ENCODE measurements around the gene SRRM5. TPM values are rescaled to one million over a fixed set of nuclear protein-coding genes. Genes with fewer than 3 reads are reported as not detected.

SRRM5 gene
- total and polyA plus RNA-seq, 2 experiments from 2014 or later: 0.08 TPM; not detected in 1

GRCh38 chr19:43622956-43623355 is 11.1 kb downstream of the SRRM5 start:
- Histone ChIP-seq H3K27me3 (ENCODE audit: insufficient read depth) (no peaks in the 10 kb centered on the region), H3K79me2 (replicated peaks; ENCODE audit: insufficient read depth) (peaks cover 10% of the 10 kb centered on the region; the same call in 1 of the 2 replicates), H3K36me3 (ENCODE audit: insufficient read depth) (no peaks in the 10 kb centered on the region), H3F3A (replicated peaks; ENCODE audit: low read depth) (peaks cover 12% of the 10 kb centered on the region), H4K20me1 (replicated peaks; ENCODE audit: insufficient read depth) (no peaks in the 10 kb centered on the region; the same call in none of the 2 replicates), H2AFZ (no peak overlapping the region), H3K4me3 (no peak overlapping the region), H3K27ac (ENCODE audit: low read depth) (no peak overlapping the region), H3K4me2 (no peak overlapping the region), H3K9me2 (ENCODE audit: insufficient read depth) (no peaks in the 10 kb centered on the region), H3K4me1 (ENCODE audit: insufficient read depth) (peaks cover 12% of the 10 kb centered on the region)
- H3K27ac Mint-ChIP-seq: no peak overlapping the region
- DNase-seq (ENCODE audit: low spot score) (no peak), ATAC-seq (no peak)
- peaks cover 3% of the 10 kb centered on the region; the same call in 2 of the 3 replicates for H3K9me3 Mint-ChIP-seq
- no peak overlapping the region for H3K4me3 Mint-ChIP-seq
- TF ChIP-seq CTCF (conservative IDR thresholded peaks at IDR 0.05; ENCODE audit: low read depth in 2 of 2): no peak
- H3K4me1 Mint-ChIP-seq: peaks cover 32% of the 10 kb centered on the region
- H3K36me3 Mint-ChIP-seq (ENCODE audit: low read depth): peaks cover 18% of the 10 kb centered on the region
- H3K27me3 Mint-ChIP-seq (ENCODE audit: insufficient read depth, low read depth, poor library complexity): peaks cover 23% of the 10 kb centered on the region

GRCh38 chr19:43623889-43624670 is 12.2 kb downstream of the SRRM5 start:
- peak overlapping the region; percentile 70; the same call in 1 of the 2 replicates for H3K4me2 ChIP-seq

GRCh38 chr19:43624933-43625332 is 13.0 kb downstream of the SRRM5 start:
- Histone ChIP-seq H3K27me3 (ENCODE audit: insufficient read depth) (no peaks in the 10 kb centered on the region), H2AFZ (no peak overlapping the region), H3F3A (replicated peaks; ENCODE audit: low read depth) (peaks cover 9% of the 10 kb centered on the region), H3K4me1 (ENCODE audit: insufficient read depth) (peaks cover 12% of the 10 kb centered on the region), H3K4me3 (0 out of 2 replicates have a peak overlapping the region, but pooled peaks have one; percentile 27), H3K27ac (ENCODE audit: low read depth) (no peak overlapping the region), H3K9me2 (ENCODE audit: insufficient read depth) (no peaks in the 10 kb centered on the region), H3K4me2 (peak overlapping the region; percentile 70; the same call in 1 of the 2 replicates), H3K79me2 (replicated peaks; ENCODE audit: insufficient read depth) (0 out of 2 replicates have a peak, but pooled peaks cover 4% of the 10 kb centered on the region), H4K20me1 (replicated peaks; ENCODE audit: insufficient read depth) (peaks cover 7% of the 10 kb centered on the region), H3K36me3 (ENCODE audit: insufficient read depth) (no peaks in the 10 kb centered on the region)
- Mint-ChIP-seq H3K36me3 (ENCODE audit: low read depth) (peaks cover 18% of the 10 kb centered on the region), H3K4me1 (peaks cover 28% of the 10 kb centered on the region), H3K27ac (peak overlapping the region; percentile 66), H3K9me3 (peaks cover 3% of the 10 kb centered on the region; the same call in 2 of the 3 replicates), H3K4me3 (no peak overlapping the region; the same call in 2 of the 3 replicates), H3K27me3 (ENCODE audit: insufficient read depth, low read depth, poor library complexity) (peaks cover 19% of the 10 kb centered on the region)
- DNase-seq (ENCODE audit: low spot score) (peak; percentile 97), ATAC-seq (peak; percentile 81)
- TF ChIP-seq CREB1 (CRISPR knock-in tag; IDR thresholded peaks at IDR 0.05; ENCODE audit: low read depth) (no peak), ZNF331 (CRISPR knock-in tag; IDR thresholded peaks at IDR 0.05; ENCODE audit: low read depth) (no peak), ZNF462 (CRISPR knock-in tag; IDR thresholded peaks at IDR 0.05) (no peak), JUNB (IDR thresholded peaks at IDR 0.05; ENCODE audit: unreplicated experiment) (no peak)

More at GRCh38 chr19:43623889-43624670, 12.2 kb downstream of the SRRM5 start:
- H3F3A ChIP-seq (replicated peaks; ENCODE audit: low read depth): peaks cover 9% of the 10 kb centered on the region
- H3K4me1 ChIP-seq (ENCODE audit: insufficient read depth): peaks cover 12% of the 10 kb centered on the region
- H3K9me2 ChIP-seq (ENCODE audit: insufficient read depth): no peaks in the 10 kb centered on the region
- H3K36me3 ChIP-seq (ENCODE audit: insufficient read depth): no peaks in the 10 kb centered on the region
- Mint-ChIP-seq H3K4me3 (no peak overlapping the region; the same call in 2 of the 3 replicates), H3K4me1 (peaks cover 29% of the 10 kb centered on the region), H3K9me3 (peaks cover 3% of the 10 kb centered on the region; the same call in 2 of the 3 replicates), H3K27ac (peak overlapping the region; percentile 66), H3K27me3 (ENCODE audit: insufficient read depth, low read depth, poor library complexity) (peaks cover 23% of the 10 kb centered on the region), H3K36me3 (ENCODE audit: low read depth) (peaks cover 18% of the 10 kb centered on the region)
- ATAC-seq: peak; percentile 9
- no peak for TF ChIP-seq ZNF331 (CRISPR knock-in tag; IDR thresholded peaks at IDR 0.05; ENCODE audit: low read depth)
- peak; percentile 44 for TF ChIP-seq POLR2AphosphoS5 (IDR thresholded peaks at IDR 0.05; ENCODE audit: low read depth)
- peaks cover 7% of the 10 kb centered on the region for H4K20me1 ChIP-seq (replicated peaks; ENCODE audit: insufficient read depth)
- no peak overlapping the region for H2AFZ ChIP-seq
- peak overlapping the region; percentile 92 for H3K27ac ChIP-seq (ENCODE audit: low read depth)
- H3K79me2 ChIP-seq (replicated peaks; ENCODE audit: insufficient read depth): 0 out of 2 replicates have a peak, but pooled peaks cover 4% of the 10 kb centered on the region
- peak; percentile 94 for DNase-seq (ENCODE audit: low spot score)
- H3K27me3 ChIP-seq (ENCODE audit: insufficient read depth): no peaks in the 10 kb centered on the region
- 0 out of 2 replicates have a peak overlapping the region, but pooled peaks have one; percentile 27 for H3K4me3 ChIP-seq
